HL-60 (cell line): Measurements from ENCODE around the gene CNTNAP2.

Experiments
- DNase-seq, 2 experiments: peaks; one replicate each; pipeline ENCODE4 v3.0.0-alpha.2; 2010 to 2020; ENCODE audit warnings: low read depth in 1 of 2, low spot score in 1 of 2
- H3K27ac ChIP-seq: fragments of 250-450 bp; sonication (Bioruptor Pico); replicated peaks from 2 replicates; pipeline ENCODE4 v1.5.1; 2020; ENCODE audit warnings: mild to moderate bottlenecking, moderate library complexity
- H3K27me3 ChIP-seq: fragments of 250-450 bp; sonication (Bioruptor Pico); 2 replicates; pipeline ENCODE4 v1.5.1; 2021; ENCODE audit warnings: mild to moderate bottlenecking, moderate library complexity; ENCODE audit not compliant: insufficient read depth, poor library complexity, severe bottlenecking
- H3K4me3 ChIP-seq: replicated peaks from 2 replicates; pipeline ENCODE4 v1.5.1; 2011; ENCODE audit warnings: mild to moderate bottlenecking, control low read depth, low read length; ENCODE audit not compliant: insufficient read depth
- CTCF ChIP-seq: IDR thresholded peaks from one replicate; pipeline ENCODE4 v1.5.1; 2011; ENCODE audit warnings: low read length, control low read depth, inconsistent platforms; ENCODE audit not compliant: insufficient read depth
- GABPA ChIP-seq: IDR thresholded peaks from 2 replicates; pipeline ENCODE4 v1.6.1; 2012; ENCODE audit warnings: low read depth
- POLR2AphosphoS5 ChIP-seq: IDR thresholded peaks from 2 replicates; pipeline ENCODE4 v1.6.1; 2012; ENCODE audit warnings: low read depth
- REST ChIP-seq: IDR thresholded peaks from 2 replicates; pipeline ENCODE4 v1.6.1; 2012; ENCODE audit warnings: low read depth; ENCODE audit not compliant: insufficient replicate concordance
- SPI1 ChIP-seq: IDR thresholded peaks from 2 replicates; pipeline ENCODE4 v1.6.1; 2012; ENCODE audit warnings: low read depth, mild to moderate bottlenecking, borderline replicate concordance

CNTNAP2 gene

GRCh38 chr7:148031811-148032210 is 1915.2 kb downstream of the CNTNAP2 start:
- TF ChIP-seq POLR2AphosphoS5: no peak
- no peak for TF ChIP-seq REST
- no peak for TF ChIP-seq GABPA
- TF ChIP-seq SPI1: no peak
- TF ChIP-seq CTCF: no peak
- Histone ChIP-seq H3K27ac (no peak overlapping the region), H3K4me3 (no peak overlapping the region), H3K27me3 (no peaks in the 10 kb centered on the region)
- DNase-seq: no peak

GRCh38 chr7:148035950-148036349 is 1919.3 kb downstream of the CNTNAP2 start:
- no peak for DNase-seq
- no peak overlapping the region for H3K27ac ChIP-seq
- TF ChIP-seq POLR2AphosphoS5: no peak
- TF ChIP-seq GABPA: no peak

GRCh38 chr7:148037044-148037443 is 1920.4 kb downstream of the CNTNAP2 start:
- peak; percentile 83 for TF ChIP-seq SPI1
- no peak for TF ChIP-seq POLR2AphosphoS5
- Histone ChIP-seq H3K27me3 (no peaks in the 10 kb centered on the region), H3K4me3 (no peak overlapping the region), H3K27ac (no peak overlapping the region)
- peak in 1 of 2 experiments; percentile 49 for DNase-seq

More at GRCh38 chr7:148035950-148036349, 1919.3 kb downstream of the CNTNAP2 start:
- no peaks in the 10 kb centered on the region for H3K27me3 ChIP-seq
- H3K4me3 ChIP-seq: no peak overlapping the region

- no peak overlapping the region for H3K4me3 ChIP-seq
- no peaks in the 10 kb centered on the region for H3K27me3 ChIP-seq
- H3K27ac ChIP-seq: no peak overlapping the region
- TF ChIP-seq SPI1 (no peak), GABPA (no peak), REST (no peak), POLR2AphosphoS5 (no peak), CTCF (no peak)
- no peak for DNase-seq
Observed at GRCh38 chr7:148041156-148041555, 1924.6 kb downstream of the CNTNAP2 start.

GRCh38 chr7:148042935-148043631 is 1926.5 kb downstream of the CNTNAP2 start:
- no peak for TF ChIP-seq CTCF
- TF ChIP-seq REST: no peak
- no peak for TF ChIP-seq GABPA
- Histone ChIP-seq H3K27ac (no peak overlapping the region), H3K27me3 (no peaks in the 10 kb centered on the region), H3K4me3 (no peak overlapping the region)
- no peak for DNase-seq
